NCI-H774 (cell line): ENCODE results near the gene POC1B.

Source experiments
- DNase-seq: peaks from one replicate; lab custom pipeline; 2025; lab: John Stamatoyannopoulos, UW

The POC1B gene

DNA sequence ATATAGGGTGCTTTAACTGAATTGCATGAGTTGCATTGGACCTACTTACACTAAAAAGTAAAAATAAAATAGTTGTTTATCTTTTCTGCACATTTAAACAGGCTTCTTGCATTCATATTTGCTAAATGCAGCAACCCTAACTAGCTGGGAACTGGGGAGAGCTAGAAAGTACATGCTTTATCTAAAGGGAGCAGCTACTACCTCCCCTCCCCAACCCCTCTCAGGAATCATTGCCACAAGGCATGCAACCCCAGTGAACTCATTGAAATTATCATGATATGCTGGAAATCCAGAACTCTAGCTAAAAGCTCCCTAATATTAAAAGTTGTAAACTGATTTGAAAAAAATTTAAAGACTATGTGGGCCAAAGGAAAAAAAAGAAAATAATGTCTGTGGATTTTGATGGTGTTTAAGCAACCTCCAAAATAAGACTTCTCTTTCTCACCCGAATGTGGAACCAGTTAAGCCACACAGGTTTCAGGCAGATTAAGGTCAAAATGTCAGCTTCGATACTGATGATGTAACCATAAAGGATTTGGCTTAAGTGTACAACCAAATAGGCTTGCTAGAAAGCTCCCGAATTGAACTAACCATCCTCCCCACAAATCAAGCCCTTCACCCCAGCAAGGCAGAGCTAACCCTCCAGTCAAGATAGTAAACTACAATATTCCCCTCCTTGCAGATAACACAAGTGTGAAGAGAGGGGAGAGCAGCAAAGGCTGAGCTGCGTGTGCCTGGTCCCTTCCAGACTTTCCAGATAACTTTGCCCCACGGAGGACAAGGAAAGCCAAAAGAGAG, 13.8 kb upstream of the POC1B start:
- DNase-seq = no peak

DNA sequence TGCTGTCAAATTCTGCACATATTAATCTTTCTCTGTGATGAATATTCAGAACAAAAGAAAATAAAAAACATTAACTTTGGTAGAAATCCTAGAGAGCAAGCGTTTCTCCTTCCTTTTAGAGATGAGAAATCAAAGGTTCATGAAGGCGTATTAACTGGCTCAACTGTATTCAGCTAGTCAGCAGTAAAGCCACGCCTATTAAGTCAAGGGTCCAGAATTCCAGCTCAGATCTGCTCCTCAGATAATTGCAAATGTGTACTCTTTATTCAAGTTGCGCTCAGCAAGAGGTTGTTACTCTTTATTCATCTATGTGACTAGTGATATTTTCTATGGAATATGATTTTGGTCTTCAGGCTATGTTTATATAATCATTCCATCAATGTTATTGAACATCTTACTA, 13.1 kb upstream of the POC1B start:
- DNase-seq = no peak

DNA sequence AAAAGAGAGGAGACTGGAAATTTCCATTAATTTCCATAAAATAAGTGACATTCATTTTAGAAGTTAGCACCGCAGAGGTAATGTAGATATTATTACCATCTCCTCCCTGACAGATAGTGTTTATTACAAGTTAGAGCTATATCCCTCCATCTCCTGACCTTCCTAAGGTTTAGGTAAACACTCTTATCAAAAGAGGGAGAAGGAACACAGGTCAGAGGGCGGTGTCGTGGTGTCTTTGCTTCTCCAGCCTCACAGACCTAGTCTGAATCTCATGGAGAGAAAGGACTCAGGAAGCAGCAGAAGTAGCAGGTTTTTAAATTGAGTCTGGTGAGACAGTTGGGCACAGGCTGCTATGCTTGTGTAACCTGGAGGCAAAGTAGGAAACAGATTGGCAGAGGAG, 11.5 kb upstream of the POC1B start:
- DNase-seq = no peak

DNA sequence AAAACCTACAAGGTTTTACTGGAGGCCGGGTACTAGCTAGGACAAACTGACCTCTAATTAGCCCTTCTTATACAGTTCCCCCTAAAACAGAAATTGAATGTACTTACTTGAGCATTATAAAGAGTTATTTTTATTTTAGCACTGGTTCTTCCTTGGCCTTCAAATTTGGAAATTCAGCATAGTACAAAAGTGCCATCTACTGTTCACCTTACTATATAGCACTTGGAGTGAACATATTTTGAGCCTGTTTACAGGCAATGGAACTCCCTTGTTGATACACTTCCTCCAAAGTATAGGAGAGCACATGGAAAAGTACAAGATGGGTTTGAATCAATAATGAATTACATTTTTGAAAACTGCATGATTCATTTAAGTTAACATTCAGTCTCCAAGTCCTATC, 3.9 kb upstream of the POC1B start:
- peak; percentile 50 for DNase-seq

DNA sequence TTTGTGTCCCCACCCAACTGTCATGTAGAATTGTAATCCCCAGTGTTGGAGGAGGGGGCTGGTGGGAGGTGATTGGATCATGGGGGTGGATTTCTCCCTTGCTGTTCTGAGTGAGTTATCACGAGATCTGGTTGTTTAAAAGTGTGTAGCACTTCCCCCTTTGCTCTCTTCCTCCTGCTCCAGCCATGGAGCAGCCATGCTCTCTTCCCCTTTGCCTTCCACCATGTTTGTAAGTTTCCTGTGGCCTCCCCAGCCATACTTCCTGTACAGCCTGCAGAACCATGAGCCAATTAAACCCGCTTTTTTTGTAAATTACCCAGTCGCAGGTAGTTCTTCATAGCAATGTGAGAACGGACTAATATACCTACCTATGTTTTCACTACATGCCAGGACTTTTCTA, 2.6 kb upstream of the POC1B start:
- no peak for DNase-seq

DNA sequence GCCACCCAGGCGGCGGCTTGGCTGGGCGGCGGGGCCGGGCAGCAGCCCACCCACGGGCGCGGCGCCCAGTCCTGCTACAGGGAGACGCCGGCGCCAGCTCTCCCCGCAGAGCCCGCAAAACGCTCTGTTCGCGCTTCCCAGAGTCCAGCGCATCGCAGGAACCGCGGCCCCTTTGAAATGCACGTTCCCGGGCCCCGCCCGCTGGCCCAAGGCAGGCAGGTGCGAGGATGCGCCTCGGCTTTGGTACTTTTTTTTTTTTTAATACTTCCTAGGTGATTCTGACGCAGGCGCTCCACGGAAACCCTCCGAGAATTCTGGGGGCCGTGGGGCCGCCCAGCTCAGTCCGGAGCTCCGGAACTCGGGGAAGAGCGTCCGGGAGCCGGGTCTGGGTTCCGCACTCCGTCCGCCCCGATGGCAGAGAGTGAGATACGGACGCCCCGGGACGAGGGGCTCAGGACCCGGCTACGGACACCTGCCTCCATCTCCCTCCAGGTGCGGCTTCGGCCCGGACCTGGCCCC, 483 bp downstream of the POC1B start:
- peak; percentile 58 for DNase-seq

DNA sequence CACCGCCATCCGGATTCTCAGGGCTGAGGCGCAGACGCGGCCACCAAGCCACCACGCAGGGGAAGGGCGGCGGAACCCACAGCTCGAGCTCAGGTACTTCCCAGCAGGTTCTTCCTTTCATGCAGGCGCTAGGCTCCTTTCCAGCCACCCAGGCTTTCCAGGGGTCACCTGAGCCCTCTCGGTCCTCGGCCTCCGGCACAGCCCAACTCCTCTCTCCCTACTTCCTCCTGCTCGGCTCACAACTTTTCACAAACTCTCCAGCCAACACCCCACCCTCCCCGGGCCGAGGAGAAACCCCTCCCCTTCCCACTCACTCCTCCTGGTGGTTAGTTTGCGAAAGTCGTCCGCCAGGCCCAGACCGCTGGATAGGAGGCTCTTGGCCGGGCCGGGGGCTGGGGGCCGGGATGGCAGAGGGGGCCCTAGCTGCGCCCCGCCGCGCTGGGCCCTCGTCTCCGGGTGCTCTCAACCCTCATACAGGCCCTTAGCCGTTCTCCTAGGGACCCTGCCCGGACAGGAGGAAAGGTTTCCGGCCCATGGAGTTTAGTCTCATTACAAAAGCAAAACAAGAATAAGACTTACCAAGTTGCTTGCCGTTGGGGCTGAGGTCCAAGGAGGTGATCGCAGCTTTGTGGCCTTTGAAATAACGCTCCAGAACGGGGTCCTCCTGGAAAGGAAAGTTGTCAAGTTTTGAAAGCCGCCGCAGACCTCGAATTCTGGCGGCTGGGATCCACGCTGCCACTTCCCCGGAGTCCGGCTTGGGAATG, 1.1 kb downstream of the POC1B start, which contains the start of gene GALNT4:
Gene GALNT4, minus strand, starts transcription at position 256 of the 764 bp plus-strand sequence. Its CDS starts 247 bp downstream, at position 9.
- DNase-seq = peak; percentile 67

DNA sequence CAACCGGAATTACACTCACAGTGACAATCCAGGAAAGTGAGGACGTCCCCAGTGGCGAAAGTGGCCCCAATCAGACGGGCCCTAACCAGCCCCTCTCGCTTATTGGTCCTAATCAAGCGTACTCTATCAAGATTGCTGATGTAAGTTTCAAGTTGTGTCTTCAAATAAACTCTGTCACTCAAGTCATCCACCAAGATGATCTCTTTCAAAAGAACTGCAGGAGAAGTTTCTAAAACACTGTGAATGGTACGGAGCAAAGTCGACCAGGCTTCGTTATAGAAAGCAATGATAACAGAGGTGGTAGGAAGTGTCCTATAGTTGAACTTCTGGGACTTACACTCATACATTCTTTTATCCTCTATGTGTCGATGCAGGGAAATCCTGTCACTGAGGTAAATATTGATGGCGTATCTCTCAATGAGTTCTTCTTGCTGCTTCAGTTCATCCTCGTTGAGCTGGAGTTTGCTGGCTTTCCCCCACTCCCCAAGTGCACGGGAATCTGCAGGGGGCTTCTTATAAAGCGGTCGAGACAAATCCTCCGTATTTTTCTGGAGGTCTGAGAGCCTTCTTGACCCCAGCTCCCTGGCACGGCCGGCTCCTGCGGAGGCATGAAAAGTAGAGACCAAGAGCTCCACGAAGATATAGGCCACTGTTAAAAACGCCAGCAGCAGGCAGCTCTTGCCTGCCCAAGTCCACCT, 1.9 kb downstream of the POC1B start:
- DNase-seq = no peak

DNA sequence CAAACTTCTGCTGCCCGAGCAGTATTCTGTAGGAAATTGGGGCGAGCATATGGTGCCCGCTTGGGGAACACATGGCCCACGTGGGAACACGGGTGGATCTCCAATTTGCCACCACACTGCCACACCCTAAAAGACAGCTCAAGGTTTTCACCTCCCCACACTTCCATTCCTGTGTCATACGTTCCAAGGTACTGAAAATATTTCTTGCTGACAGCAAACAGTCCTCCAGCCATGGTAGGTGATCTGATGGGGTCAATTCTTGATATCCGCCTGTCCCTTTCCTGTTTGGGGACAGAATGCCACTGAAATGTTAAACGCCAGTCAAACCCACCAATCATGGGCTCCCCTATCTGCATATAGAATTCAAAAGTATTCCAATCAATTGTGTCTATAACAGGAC, 2.5 kb downstream of the POC1B start:
- no peak for DNase-seq

DNA sequence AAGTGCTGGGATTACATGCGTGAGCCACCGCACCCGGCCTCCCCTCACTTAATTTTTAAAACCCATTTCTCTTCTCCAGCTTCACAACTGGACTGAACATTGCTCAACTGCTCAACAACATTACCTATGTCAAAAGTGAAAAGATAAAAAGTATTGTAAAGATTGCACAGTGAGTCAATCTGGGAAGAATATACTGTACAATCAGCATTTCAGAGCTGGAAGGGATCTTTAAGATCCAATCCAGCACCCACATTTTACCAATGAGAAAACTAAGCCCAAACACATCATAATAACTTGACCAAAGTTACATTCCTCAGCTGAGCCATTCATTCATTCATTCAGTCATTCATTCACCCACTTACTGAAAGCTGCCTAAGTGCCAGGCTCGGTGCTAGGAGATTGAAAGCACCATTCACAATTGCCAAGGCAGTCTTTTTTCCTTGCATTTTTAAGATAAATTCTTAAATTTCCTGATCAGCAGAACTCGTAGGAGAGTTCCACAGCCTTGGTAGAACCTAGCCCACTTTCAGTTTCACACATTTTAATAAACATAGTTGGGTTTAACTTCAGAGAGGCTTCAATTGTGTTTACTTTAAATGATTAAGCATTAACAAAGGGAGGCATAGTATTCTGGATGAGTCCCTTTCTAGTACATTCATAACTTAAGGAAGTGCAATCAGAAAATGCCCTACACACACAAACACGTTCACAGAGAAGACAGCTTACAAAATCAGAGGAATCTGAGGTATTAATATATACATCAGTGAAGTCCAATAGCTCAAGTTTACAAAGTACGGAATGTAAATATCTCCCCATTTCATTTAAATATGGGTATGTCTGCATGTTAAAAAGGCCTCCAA, 4.3 kb downstream of the POC1B start:
- DNase-seq = no peak

DNA sequence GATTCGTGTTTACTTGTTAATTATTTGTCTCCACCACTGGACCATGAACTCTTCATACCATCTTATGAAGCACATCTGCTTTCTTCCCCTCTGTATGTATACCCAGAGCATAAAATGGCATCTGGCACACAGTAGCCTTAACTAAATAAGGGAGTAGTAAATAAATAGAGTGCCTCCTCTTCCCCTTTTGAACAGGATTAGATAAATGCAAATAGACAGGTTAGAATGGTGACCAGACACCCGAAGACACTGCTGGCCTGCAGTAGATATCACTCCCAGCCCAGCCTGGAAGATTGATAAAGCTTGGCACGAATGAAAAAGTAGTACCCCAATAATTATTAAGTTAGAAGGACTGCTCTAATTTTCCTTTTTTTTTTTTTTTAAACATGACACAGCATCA, 8.1 kb downstream of the POC1B start:
- no peak for DNase-seq

DNA sequence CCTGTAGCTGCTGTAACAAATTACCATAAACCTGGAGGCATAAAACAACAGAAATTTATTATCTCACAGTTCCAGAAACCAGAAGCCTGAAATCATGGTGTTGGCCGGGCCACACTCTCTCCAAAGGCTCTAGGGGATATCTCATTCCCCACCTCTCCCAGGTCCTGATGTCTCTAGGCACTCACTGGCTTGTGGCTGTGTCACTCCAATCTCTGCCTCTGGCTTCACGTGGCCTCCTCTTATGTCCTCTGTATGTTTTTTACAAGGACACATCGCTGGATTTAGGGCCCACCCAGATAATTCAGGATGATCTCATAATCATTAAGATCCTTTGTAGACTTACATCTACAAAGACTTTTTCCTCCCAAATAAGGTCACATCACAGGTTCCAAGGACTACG, 9.2 kb downstream of the POC1B start:
- no peak for DNase-seq

DNA sequence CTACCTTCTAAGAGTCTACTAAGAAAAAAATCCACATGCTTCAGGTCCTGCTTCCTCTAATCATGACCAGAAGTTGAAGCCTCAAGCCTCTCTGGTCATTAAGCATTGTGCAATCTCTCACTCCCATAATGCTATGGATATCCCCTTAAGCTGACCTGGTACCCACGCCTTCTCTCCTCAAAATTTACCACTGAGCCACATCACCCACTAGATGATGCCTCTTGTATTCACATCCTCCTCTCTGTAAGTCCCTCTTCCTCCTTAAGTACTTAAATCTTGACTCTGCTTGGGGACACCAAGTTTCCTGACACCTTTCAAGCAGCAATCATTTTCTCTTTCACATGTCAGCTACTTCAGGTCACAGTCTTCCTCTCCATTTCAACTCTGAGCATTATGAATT, 11.1 kb downstream of the POC1B start:
- no peak for DNase-seq

DNA sequence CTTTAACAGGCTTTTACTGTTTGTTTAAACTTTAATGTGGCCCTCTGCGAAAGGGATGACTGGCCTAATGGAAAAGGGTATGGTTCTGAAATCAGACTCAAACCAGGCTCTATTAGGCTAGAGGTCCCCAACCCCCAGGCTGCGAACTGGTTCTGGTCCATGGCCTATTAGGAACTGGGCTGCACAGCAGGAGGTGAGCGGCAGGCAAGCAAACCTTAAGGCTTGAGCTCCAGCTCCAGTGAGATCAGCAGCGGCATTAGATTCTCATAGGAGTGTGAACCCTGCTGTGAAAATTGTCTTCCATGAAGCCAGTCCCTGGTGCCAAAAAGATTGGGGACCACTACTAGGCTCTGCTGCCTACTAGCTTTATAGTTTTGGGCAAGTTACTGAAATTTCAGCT, 12.3 kb downstream of the POC1B start:
- DNase-seq = no peak

DNA sequence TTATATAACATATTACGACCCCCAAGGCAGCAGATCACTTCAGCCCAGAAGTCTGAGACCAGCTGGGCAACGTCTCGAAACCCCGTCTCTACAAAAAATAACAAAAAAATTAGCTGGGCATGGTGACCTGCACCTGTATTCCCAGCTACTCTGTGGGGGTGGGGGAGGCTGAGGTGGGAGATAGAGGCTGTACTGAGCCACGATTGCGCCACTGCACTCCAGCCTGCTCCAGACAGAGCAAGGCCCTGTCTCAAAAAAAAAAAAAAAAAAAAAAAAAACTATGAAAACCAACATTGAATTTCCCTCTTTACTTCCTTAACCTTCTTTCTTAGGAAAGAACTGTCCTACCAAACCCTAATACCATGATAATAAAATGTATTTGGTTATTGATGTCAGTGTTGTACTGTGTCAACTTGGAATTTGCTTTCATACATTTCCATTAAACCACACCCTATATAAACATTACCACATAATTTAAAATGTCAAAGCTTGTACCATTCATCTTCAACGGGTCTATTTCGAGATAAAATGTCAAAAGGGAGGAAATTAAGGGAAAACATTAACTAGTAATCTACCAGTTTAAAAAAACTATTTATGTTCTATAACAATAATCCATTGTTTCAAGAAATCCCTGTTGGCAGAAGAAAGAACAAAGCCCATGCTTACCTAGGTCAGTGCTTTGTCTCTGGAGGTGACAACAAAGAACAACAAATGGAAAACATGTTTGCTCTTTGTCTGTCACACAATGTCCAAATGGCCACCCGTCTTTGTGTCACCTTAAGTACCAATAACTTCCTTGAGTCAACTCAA, 18.6 kb downstream of the POC1B start:
- DNase-seq = no peak

DNA sequence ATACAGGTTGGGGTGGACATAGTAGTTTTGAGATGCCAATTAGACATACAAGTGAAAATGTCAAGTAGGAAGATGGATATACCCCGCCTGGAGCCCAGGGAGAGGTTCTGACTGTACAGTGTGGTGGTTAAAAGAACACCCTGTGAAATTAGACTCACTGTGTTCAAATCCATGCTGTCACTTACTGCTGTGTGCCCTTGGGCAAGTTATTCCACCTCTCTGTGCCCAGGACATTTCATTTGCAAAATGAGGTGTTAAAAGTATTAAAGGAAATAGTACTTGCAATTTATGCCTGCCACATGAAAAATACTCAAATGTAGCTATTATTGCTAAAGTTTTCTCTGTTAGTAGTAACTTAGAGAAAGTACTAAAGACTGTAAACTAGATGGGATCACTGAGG, 19.8 kb downstream of the POC1B start:
- DNase-seq = no peak

DNA sequence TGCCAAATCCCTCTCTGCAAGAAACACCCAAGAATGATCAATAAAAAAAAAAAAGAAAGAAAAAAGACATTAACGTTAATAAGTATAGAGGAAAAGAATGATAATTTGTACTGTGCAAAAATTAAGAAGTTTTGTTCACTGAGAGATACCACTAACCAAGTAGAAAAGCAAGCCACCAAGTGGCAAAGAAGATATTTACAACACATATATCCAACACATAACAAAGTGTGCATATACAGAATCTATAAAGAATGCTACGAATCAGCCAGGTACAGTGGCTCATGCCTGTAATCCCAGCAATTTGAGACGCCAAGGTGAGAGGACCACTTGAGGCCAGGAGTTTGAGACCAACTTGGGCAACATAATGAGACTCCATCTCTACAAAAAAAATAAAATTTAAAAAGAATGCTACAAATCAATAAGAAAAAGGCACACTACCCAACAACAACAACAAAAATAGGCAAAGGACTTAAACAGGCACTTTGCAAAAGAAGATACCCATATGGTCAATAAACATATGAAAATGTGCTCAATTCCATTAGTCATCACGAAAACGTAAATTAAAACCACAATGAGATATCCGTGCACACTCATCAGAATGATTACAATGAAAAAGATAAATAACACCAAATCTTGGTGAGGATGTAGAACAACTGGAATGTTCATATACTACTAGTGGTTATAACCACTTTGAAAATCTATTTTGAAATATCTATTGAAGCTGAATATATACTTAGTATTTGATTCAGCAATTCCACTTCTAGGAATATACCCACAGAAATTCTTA, 21.1 kb downstream of the POC1B start:
- no peak for DNase-seq

DNA sequence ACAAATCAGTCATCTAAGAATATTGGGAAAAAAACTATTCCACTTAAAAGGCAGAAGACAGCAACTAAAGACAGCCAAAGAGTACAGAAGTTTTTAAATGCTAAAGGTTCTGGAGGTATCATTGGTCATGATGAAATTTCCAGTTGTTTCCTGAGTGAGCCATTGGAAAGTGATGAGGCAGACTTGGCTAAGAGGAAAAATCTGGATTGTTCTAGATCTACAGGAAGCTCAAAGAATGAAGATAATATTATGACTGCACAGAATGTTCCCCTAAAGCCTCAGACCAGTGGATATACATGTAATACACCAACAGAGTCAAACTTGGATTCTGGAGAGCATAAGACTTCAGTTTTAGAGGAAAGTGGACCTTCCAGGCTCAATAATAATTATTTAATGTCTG, 24.1 kb downstream of the POC1B start:
- no peak for DNase-seq

DNA sequence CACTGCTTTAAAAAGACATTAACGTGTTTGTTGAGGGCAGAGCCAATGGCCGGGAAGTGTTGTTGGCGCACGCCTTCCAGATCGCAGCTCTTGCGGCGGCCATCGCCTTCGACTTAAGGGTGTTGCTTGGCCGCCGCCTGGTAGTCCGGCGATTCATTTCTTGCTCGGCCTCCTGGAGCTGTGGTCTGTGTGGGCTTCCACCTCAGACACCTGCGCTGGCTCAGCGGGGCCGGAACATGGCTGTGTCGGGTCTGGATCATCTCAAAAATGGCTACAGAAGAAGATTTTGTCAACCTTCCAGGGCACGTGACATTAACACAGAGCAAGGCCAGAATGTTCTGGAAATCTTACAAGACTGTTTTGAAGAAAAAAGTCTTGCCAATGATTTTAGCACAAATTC, 26.0 kb downstream of the POC1B start:
- DNase-seq = no peak

DNA sequence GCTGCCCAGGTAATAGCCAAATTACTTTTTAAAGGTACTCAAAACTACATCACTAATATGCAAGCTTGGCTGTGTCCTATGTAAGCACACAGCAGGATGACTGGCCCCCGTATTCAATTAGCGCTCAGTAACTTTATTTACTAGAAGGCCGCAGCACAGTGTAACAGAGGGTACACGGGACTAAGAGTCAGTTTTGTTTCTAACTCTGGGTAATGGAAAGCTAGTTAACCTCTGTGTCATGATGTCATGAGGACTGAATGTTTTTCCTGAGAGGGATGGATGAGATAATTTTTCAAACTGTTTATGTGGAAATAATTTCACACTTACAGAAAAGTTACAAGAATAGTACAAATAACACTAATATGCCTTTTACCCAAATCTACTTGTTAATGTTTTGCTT, 28.4 kb downstream of the POC1B start:
- DNase-seq = no peak
